B cell (primary cell): Measurements from ENCODE around the gene TEC.

ENCODE experiments used
- CTCF ChIP-seq: fragments of 200-600 bp; IDR thresholded peaks from one replicate; pipeline ENCODE4 v1.8.0; 2022; ENCODE audit warnings: antibody characterized with exemption, mild to moderate bottlenecking
- EZH2 ChIP-seq: IDR thresholded peaks from 2 replicates; pipeline ENCODE4 v1.6.1; 2012; ENCODE audit warnings: borderline replicate concordance, low read depth, mild to moderate bottlenecking, moderate library complexity, low read length; ENCODE audit not compliant: insufficient read depth, poor library complexity, severe bottlenecking

DNA sequence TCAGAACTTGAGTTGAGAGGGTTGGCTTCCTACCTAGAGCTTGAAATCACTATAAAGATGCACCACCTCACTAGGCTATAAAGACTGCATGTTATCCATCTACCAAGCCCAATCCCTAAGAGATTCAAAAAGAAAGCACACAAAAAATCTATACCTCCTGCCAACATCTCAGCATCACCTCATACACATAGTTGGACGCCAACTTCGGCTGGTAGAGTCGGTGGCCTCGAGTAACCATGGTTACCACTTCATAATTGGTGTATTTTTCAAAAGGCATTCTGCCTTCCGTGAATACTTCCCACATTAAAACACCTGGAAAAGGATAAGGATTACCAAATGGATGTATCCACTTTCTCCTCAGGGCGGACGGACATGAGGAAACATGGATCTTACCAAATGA lies 131.1 kb downstream of the TEC start:
- no peak for TF ChIP-seq CTCF
- TF ChIP-seq EZH2, result no peak
